Transverse colon (tissue), 4 donors: Measurements from ENCODE around the gene RAB3GAP2. TPM values are rescaled to one million over a fixed set of nuclear protein-coding genes. Genes with fewer than 3 reads are reported as not detected.
A peak's percentile ranks its signal among the peaks of the same experiment; 100 is the strongest.

ENCODE experiments used
- DNase-seq: peaks from one replicate; pipeline ENCODE4 v3.0.0-alpha.2; 2019
- H3K27ac ChIP-seq, 4 donors: fragments of 200-600 bp; sonication (generic); 2 replicates each; pipeline ENCODE4 v1.5.1; 2016 to 2018; ENCODE audit warnings: inconsistent platforms in 4 of 4
- H3K27me3 ChIP-seq: fragments of 200-600 bp; sonication (generic); 2 replicates; pipeline ENCODE4 v1.5.1; 2017; ENCODE audit warnings: inconsistent platforms
- H3K36me3 ChIP-seq, 4 donors: fragments of 200-600 bp; sonication (generic); 2 replicates each; pipeline ENCODE4 v1.5.1; 2017 to 2019; ENCODE audit warnings: inconsistent platforms in 4 of 4
- H3K4me1 ChIP-seq, 4 donors: fragments of 200-600 bp; sonication (generic); 2 replicates each; pipeline ENCODE4 v1.5.1; 2017 to 2020; ENCODE audit warnings: inconsistent platforms in 4 of 4
- H3K4me3 ChIP-seq, 4 donors: fragments of 200-600 bp; sonication (generic); 1 replicate in 1 of 4; 2 replicates in 3 of 4; pipeline versions ENCODE4 v1.5.1 to v1.6.1; 2017 to 2019; ENCODE audit warnings: inconsistent platforms in 4 of 4
- H3K9me3 ChIP-seq, 2 donors: fragments of 200-600 bp; sonication (generic); 2 replicates each; pipeline ENCODE4 v1.5.1; 2017 to 2019; ENCODE audit warnings: inconsistent platforms in 2 of 2
- EP300 ChIP-seq: sonication (generic); formaldehyde crosslinking; IDR thresholded peaks from one replicate; pipeline ENCODE4 v1.6.1; 2017; ENCODE audit warnings: antibody characterized with exemption, low read depth
- POLR2A ChIP-seq: fragments of 450-650 bp; IDR thresholded peaks from one replicate; pipeline ENCODE4 v1.6.1; 2016; ENCODE audit warnings: antibody characterized with exemption, mild to moderate bottlenecking, moderate library complexity
- POLR2AphosphoS5 ChIP-seq, 3 donors: sonication (generic); formaldehyde crosslinking; IDR thresholded peaks; one replicate each; pipeline ENCODE4 v1.6.1; 2016; ENCODE audit warnings: antibody characterized with exemption in 3 of 3
- WGBS, 2 donors: methylation state at CpG; one replicate each; pipeline ENCODE4 v1.1.5; 2018; ENCODE audit warnings: low coverage in 1 of 2; 5-methylcytosine and 5-hydroxymethylcytosine counted together
- in situ Hi-C, 4 donors: fragments of 200-750 bp; cut with MboI; loops; one replicate each; pipeline versions ENCODE4 v1.15.0 to v1.15.1; 2017; ENCODE audit warnings: low sequenced_read_pairs in 3 of 4, low pct_ligation_motif_present in 1 of 4, low pct_unique_long_range_greater_than_20kb in 1 of 4
- intact Hi-C: fragments of 100-400 bp; cut with DNase I; formaldehyde crosslinking; loops from one replicate; pipeline ENCODE4 v1.15.1; 2023; ENCODE audit warnings: low total_unique reads
- total RNA-seq, 4 donors: library from RNA; depleted of rRNA; stranded (reverse); fragments of >200 nt; gene quantifications; one replicate each; pipeline ENCODE4 v1.1.0, GENCODE V29; 2016
- TF ChIP-seq, protein P1 (sequence below), 5 experiments: fragments of 200-600 bp in 3 of 5; fragments of 450-650 bp in 2 of 5; sonication (generic) in 3 of 5; IDR thresholded peaks; 1 replicate in 2 of 5; 2 replicates in 3 of 5; pipeline ENCODE4 v1.5.1; 2016 to 2017; ENCODE audit warnings: antibody characterized with exemption in 5 of 5, inconsistent platforms in 3 of 5, mild to moderate bottlenecking in 2 of 5, moderate library complexity in 1 of 5

RAB3GAP2 gene
- total RNA-seq, 4 donors from 2014 or later = 17.6 to 28.1 (median 23.9) TPM

DNA sequence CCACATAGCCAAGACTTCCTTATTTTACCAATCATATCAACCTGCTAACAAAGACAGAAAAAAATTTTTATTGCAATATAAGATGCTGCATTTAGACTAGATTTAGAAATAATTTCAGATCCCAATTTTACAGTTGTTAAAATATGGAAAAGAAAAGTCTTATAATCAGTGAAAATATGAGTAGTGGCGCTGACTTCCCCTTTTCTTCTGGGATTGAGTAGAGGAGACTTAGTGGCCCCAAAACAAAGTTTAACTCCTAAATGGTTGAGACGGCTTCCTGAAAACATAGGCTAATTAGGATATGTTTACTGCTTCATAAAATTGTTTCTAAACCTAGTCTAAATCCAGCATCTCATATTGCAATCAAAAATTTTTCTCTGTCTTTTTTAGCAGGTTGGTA is 68.4 kb downstream of the RAB3GAP2 start:
- Histone ChIP-seq H3K27me3 (no peaks in the 10 kb centered on the region), H3K36me3 (peaks cover 0 to 57% (median 22%) of the 10 kb centered on the region in 4 donors), H3K9me3 (no peaks in the 10 kb centered on the region), H3K4me3 (no peak overlapping the region), H3K27ac (no peak overlapping the region), H3K4me1 (no peaks in the 10 kb centered on the region)
- DNase-seq = no peak
- intact Hi-C loops = no loop called here
- WGBS, 2 donors = 87 to 100% methylated on average over 2 of the region's 2 CpGs
- in situ Hi-C loops = no loop called here
- no peak for TF ChIP-seq POLR2AphosphoS5 (IDR thresholded peaks at IDR 0.05)
- TF ChIP-seq, protein P1, sequence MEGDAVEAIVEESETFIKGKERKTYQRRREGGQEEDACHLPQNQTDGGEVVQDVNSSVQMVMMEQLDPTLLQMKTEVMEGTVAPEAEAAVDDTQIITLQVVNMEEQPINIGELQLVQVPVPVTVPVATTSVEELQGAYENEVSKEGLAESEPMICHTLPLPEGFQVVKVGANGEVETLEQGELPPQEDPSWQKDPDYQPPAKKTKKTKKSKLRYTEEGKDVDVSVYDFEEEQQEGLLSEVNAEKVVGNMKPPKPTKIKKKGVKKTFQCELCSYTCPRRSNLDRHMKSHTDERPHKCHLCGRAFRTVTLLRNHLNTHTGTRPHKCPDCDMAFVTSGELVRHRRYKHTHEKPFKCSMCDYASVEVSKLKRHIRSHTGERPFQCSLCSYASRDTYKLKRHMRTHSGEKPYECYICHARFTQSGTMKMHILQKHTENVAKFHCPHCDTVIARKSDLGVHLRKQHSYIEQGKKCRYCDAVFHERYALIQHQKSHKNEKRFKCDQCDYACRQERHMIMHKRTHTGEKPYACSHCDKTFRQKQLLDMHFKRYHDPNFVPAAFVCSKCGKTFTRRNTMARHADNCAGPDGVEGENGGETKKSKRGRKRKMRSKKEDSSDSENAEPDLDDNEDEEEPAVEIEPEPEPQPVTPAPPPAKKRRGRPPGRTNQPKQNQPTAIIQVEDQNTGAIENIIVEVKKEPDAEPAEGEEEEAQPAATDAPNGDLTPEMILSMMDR (IDR thresholded peaks at IDR 0.05) = no peak
- TF ChIP-seq EP300 = no peak
- no peak for TF ChIP-seq POLR2A

DNA sequence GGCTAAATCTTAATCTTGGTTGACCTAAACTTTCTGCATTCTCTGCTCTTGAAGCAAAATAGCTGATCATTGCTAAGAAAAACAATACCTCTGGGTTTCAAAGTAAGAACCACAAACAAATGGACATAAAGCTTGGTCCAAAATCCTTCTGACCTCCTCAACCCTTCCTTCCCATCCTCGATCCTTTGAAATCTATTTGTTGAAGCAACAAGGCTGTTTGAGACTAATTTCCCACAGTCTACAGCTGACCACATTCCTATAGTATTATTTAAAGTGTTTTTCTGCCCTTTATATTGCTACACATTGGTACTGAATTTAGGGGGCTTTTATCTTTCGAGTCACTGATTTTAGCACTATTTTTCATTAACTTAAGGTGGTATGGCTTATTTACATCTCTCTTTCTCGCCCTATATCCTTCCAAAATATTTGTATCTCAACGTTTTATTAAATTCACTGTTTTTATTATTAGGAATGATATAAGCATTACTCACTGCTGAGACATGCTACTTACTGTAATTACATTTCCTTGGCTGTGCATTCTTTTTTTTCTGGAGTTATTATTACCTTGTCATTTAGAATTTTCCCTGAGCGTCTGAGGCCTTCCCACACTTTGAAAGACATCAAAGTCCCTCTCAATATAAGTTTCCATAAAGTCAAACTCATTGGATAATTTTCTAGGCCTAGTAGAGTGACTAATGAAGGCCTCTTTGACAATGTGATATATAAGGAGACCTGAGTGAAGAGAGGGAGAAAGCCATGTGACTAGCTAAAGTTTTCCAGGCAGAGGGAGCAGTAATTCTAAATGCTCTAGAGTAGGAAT is 73.9 kb downstream of the RAB3GAP2 start:
- Histone ChIP-seq H3K4me3 (no peak overlapping the region), H3K36me3 (peaks cover 0 to 62% (median 17%) of the 10 kb centered on the region in 4 donors), H3K27me3 (no peaks in the 10 kb centered on the region), H3K9me3 (no peaks in the 10 kb centered on the region), H3K27ac (no peak overlapping the region), H3K4me1 (no peaks in the 10 kb centered on the region)
- no peak for TF ChIP-seq EP300
- TF ChIP-seq POLR2A = no peak
- TF ChIP-seq, protein P1 (IDR thresholded peaks at IDR 0.05) = no peak
- TF ChIP-seq POLR2AphosphoS5 (IDR thresholded peaks at IDR 0.05) = no peak
- in situ Hi-C loops = no loop called here
- no peak for DNase-seq
- intact Hi-C loops = no loop called here
- WGBS, 2 donors = 85 to 91% methylated on average over 5 of the region's 5 CpGs

DNA sequence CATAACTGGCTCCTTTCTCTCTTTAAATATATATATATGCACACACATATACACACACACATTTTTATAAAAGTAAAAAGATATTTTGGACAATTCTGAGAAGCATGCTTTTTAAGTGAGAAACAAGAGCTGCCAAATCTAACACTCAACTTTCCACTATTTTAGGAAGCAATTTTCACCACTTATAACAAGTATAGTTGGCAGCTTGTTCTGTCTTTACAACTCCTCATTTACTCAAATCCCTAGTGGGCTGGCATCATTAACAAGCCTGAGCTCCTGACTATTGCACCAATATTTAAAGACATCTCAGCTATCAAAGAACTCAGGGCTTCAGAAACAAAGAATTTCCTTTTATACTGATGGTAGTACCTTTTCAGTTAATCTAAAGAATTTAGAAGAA is 76.6 kb downstream of the RAB3GAP2 start:
- in situ Hi-C loops = no loop called here
- H3K4me3 ChIP-seq = no peak overlapping the region
- peaks cover 0 to 62% (median 16%) of the 10 kb centered on the region in 4 donors for H3K36me3 ChIP-seq
- no peaks in the 10 kb centered on the region for H3K27me3 ChIP-seq
- intact Hi-C loops = no loop called here
- no peak for DNase-seq
- no peaks in the 10 kb centered on the region for H3K9me3 ChIP-seq
- TF ChIP-seq, protein P1 (IDR thresholded peaks at IDR 0.05) = no peak
- TF ChIP-seq POLR2AphosphoS5 (IDR thresholded peaks at IDR 0.05) (no peak), EP300 (no peak), POLR2A (no peak)
- no peaks in the 10 kb centered on the region for H3K4me1 ChIP-seq
- H3K27ac ChIP-seq = no peak overlapping the region

DNA sequence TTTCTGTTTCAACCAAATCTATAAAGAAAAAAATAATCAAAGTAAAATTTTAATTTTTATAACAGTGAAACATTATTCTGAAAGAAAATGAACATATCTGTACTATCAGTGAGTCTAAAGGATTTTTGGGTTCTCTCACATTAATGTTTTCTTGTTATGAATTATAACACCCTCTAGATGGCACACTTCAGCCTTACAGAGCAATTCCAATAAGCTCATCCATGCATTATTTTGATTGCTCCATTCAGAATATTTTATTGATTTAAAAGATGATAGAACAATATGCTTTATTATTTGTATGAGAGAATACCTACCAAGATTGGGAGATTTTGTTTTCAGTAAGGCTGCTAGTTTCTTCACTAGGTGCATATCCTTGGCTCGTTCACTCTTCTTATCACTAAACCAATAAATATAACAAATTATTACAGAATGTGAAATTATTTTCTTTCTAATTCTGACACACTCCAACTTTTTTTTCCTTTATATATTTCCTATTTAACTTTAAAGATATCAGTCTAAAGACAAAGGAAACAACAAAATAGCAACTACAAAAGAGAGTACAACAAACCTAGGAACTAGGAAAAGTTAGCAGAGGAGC is 82.4 kb downstream of the RAB3GAP2 start:
- WGBS, 2 donors = 95 to 100% methylated on average over 1 of the region's 1 CpG

More for the DNA sequence above, 82.4 kb downstream of the RAB3GAP2 start:
- Histone ChIP-seq H3K4me1 (no peaks in the 10 kb centered on the region), H3K27ac (no peak overlapping the region), H3K9me3 (no peaks in the 10 kb centered on the region), H3K27me3 (no peaks in the 10 kb centered on the region), H3K36me3 (peaks cover 0 to 71% (median 27%) of the 10 kb centered on the region in 4 donors), H3K4me3 (no peak overlapping the region)
- in situ Hi-C loops (no loop called here), intact Hi-C loops (no loop called here)
- no peak for TF ChIP-seq POLR2AphosphoS5 (IDR thresholded peaks at IDR 0.05)
- TF ChIP-seq, protein P1 (IDR thresholded peaks at IDR 0.05) = peak; percentile 16 to 36 (median 23)
- DNase-seq = no peak
